OCI-LY1 (cell line): Measurements from ENCODE around the gene MGAT3.
A peak's percentile ranks its signal among the peaks of the same experiment; 100 is the strongest.

Experiments used
- H2AFZ ChIP-seq: fragments of 200-600 bp; sonication (generic), shearing (Covaris generic); 2 replicates; pipeline ENCODE4 v1.6.0; 2014; ENCODE audit warnings: antibody characterized with exemption, mild to moderate bottlenecking, low read length
- H3F3A ChIP-seq: fragments of 200-600 bp; sonication (generic), shearing (Covaris generic); 2 replicates; pipeline ENCODE4 v1.6.0; 2014; ENCODE audit warnings: mild to moderate bottlenecking, antibody characterized with exemption, low read length, moderate library complexity; ENCODE audit not compliant: insufficient read depth
- H3K27ac ChIP-seq: fragments of 200-600 bp; sonication (generic); 2 replicates; pipeline ENCODE4 v1.5.1; 2014; ENCODE audit warnings: low read length, mixed run types, mild to moderate bottlenecking, low read depth; ENCODE audit not compliant: poor library complexity, severe bottlenecking
- H3K27me3 ChIP-seq: fragments of 200-600 bp; sonication (generic); 2 replicates; pipeline ENCODE4 v1.6.0; 2014; ENCODE audit warnings: antibody characterized with exemption, mild to moderate bottlenecking, low read length, moderate library complexity; ENCODE audit not compliant: insufficient read depth
- H3K36me3 ChIP-seq: fragments of 200-600 bp; sonication (generic); 2 replicates; pipeline ENCODE4 v1.6.1; 2014; ENCODE audit warnings: mild to moderate bottlenecking, antibody characterized with exemption, low read length, moderate library complexity, mixed read lengths; ENCODE audit not compliant: insufficient read depth
- H3K4me1 ChIP-seq: fragments of 200-600 bp; sonication (generic); 2 replicates; pipeline ENCODE4 v1.5.1; 2014; ENCODE audit warnings: mild to moderate bottlenecking, low read length, moderate library complexity; ENCODE audit not compliant: insufficient read depth, severe bottlenecking
- H3K4me2 ChIP-seq: fragments of 200-600 bp; sonication (generic), shearing (Covaris generic); 2 replicates; pipeline ENCODE4 v1.6.1; 2014; ENCODE audit warnings: low read length
- H3K4me3 ChIP-seq: fragments of 200-600 bp; sonication (generic); 2 replicates; pipeline ENCODE4 v1.5.1; 2014; ENCODE audit warnings: low read length, low read depth, mild to moderate bottlenecking, mixed read lengths; ENCODE audit not compliant: poor library complexity, severe bottlenecking
- H3K79me2 ChIP-seq: fragments of 200-600 bp; shearing (Covaris generic); 2 replicates; pipeline ENCODE4 v1.6.1; 2016; ENCODE audit warnings: mixed run types, low read length, mixed read lengths; ENCODE audit not compliant: insufficient read depth
- H3K9ac ChIP-seq: fragments of 200-600 bp; sonication (generic), shearing (Covaris generic); 2 replicates; pipeline ENCODE4 v1.6.1; 2014; ENCODE audit warnings: mild to moderate bottlenecking, low read length, mixed read lengths
- H3K9me2 ChIP-seq: fragments of 200-600 bp; sonication (generic), shearing (Covaris generic); 2 replicates; pipeline ENCODE4 v1.6.1; 2014; ENCODE audit warnings: low read depth, mild to moderate bottlenecking, low read length, mixed read lengths
- H3K9me3 ChIP-seq: fragments of 200-600 bp; shearing (Covaris generic); 2 replicates; pipeline ENCODE4 v1.6.1; 2014; ENCODE audit warnings: low read length, mixed read lengths
- H4K20me1 ChIP-seq: fragments of 200-600 bp; sonication (generic), shearing (Covaris generic); 2 replicates; pipeline ENCODE4 v1.6.0; 2016; ENCODE audit warnings: mild to moderate bottlenecking, low read length; ENCODE audit not compliant: insufficient read depth
- CTCF ChIP-seq: fragments of 200-600 bp; sonication (generic), shearing (Covaris generic); IDR thresholded peaks from 2 replicates; pipeline ENCODE4 v1.5.1; 2017; ENCODE audit warnings: mild to moderate bottlenecking, antibody characterized with exemption, low read length, moderate library complexity, mixed read lengths
- EZH2 ChIP-seq: fragments of 200-600 bp; sonication (generic), shearing (Covaris generic); IDR thresholded peaks from 2 replicates; pipeline ENCODE4 v1.8.0; 2017; ENCODE audit warnings: borderline replicate concordance, mixed run types, mild to moderate bottlenecking, antibody characterized with exemption, low read length, moderate library complexity, mixed read lengths

MGAT3 gene

GRCh38 chr22:39419096-39419495 is 37.7 kb upstream of the MGAT3 start:
- Histone ChIP-seq H2AFZ (no peak overlapping the region), H3K4me2 (peak overlapping the region; percentile 47; the same call in 1 of the 2 replicates), H3K4me1 (peaks cover 25% of the 10 kb centered on the region), H3K9me3 (no peaks in the 10 kb centered on the region), H3K36me3 (peaks cover 68% of the 10 kb centered on the region), H3K9ac (peak overlapping the region; percentile 25; the same call in 1 of the 2 replicates), H4K20me1 (no peaks in the 10 kb centered on the region), H3K9me2 (no peaks in the 10 kb centered on the region), H3K4me3 (peak overlapping the region; percentile 26), H3K27ac (peak overlapping the region; percentile 75), H3K79me2 (no peaks in the 10 kb centered on the region), H3F3A (no peaks in the 10 kb centered on the region), H3K27me3 (no peaks in the 10 kb centered on the region)
- TF ChIP-seq EZH2 (no peak), CTCF (no peak)

DNA sequence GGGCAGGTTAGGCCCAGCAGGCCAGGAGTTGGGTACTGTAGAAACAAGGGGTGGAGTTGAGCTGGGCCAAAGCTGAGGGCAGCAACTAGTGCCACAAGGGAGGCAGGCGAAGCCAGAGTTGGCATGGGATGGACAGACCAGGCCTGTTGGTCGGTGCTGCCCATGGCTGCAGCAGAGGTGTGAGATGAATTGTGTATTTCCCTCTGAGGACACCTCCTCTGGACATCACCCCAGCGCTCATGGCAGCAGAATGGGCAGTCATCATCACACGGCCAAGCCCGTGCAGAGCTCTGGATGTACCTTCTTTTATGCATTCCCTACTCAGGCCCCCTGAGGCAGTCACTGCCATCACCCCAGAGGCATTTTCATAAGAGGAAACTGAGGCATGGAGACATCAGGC is 36.9 kb upstream of the MGAT3 start:
- peaks cover 74% of the 10 kb centered on the region for H3K36me3 ChIP-seq
- no peak overlapping the region for H3K4me3 ChIP-seq
- H3K4me1 ChIP-seq: peaks cover 19% of the 10 kb centered on the region
- no peaks in the 10 kb centered on the region for H3F3A ChIP-seq
- no peaks in the 10 kb centered on the region for H4K20me1 ChIP-seq
- H3K27me3 ChIP-seq: no peaks in the 10 kb centered on the region
- no peaks in the 10 kb centered on the region for H3K9me2 ChIP-seq
- no peaks in the 10 kb centered on the region for H3K79me2 ChIP-seq
- H3K27ac ChIP-seq: no peak overlapping the region
- H3K4me2 ChIP-seq: no peak overlapping the region
- H3K9me3 ChIP-seq: no peaks in the 10 kb centered on the region
- TF ChIP-seq CTCF (no peak), EZH2 (no peak)
- H2AFZ ChIP-seq: no peak overlapping the region
- no peak overlapping the region for H3K9ac ChIP-seq

- TF ChIP-seq EZH2 (no peak), CTCF (no peak)
- Histone ChIP-seq H3K9me2 (no peaks in the 10 kb centered on the region), H3K9ac (no peak overlapping the region), H3K4me1 (peaks cover 19% of the 10 kb centered on the region), H4K20me1 (no peaks in the 10 kb centered on the region), H3K27me3 (no peaks in the 10 kb centered on the region), H2AFZ (no peak overlapping the region), H3K4me3 (no peak overlapping the region), H3K79me2 (no peaks in the 10 kb centered on the region), H3K4me2 (no peak overlapping the region), H3K27ac (no peak overlapping the region), H3F3A (no peaks in the 10 kb centered on the region), H3K36me3 (peaks cover 72% of the 10 kb centered on the region), H3K9me3 (no peaks in the 10 kb centered on the region)
Measured at GRCh38 chr22:39421691-39422090, 35.1 kb upstream of the MGAT3 start.
